HG02870 (cell line): ENCODE measurements around the gene LRRTM4.

Experiments used
- ATAC-seq: cut with Tn5 transposase; IDR thresholded peaks from one replicate; pipeline ENCODE4 v1.9.1; 2021; ENCODE audit warnings: mild to moderate bottlenecking, moderate library complexity; ENCODE audit not compliant: unreplicated experiment

Gene LRRTM4

GRCh38 chr2:77521931-77522470, at the start of gene LRRTM4:
LRRTM4 (minus strand) TSS chr2:77522376.
- ATAC-seq, result no peak

GRCh38 chr2:77571545-77571944, 49.4 kb upstream of the LRRTM4 start:
- no peak for ATAC-seq

GRCh38 chr2:77567723-77568122, 45.5 kb upstream of the LRRTM4 start:
- ATAC-seq, result no peak

GRCh38 chr2:77566582-77566981, 44.4 kb upstream of the LRRTM4 start:
- ATAC-seq, result no peak

- ATAC-seq, result no peak
These were observed 44.0 kb upstream of the LRRTM4 start for GRCh38 chr2:77566131-77566530.

- no peak for ATAC-seq
These were observed 30.8 kb upstream of the LRRTM4 start for GRCh38 chr2:77552956-77553355.

- no peak for ATAC-seq
These were observed 15.9 kb upstream of the LRRTM4 start for GRCh38 chr2:77538031-77538430.

GRCh38 chr2:77522888-77523287, 712 bp upstream of the LRRTM4 start:
- no peak for ATAC-seq

- ATAC-seq, result no peak
These were observed 656 bp downstream of the LRRTM4 start for GRCh38 chr2:77521548-77521891.

GRCh38 chr2:77520641-77521547, 1.3 kb downstream of the LRRTM4 start:
- no peak for ATAC-seq

GRCh38 chr2:77519888-77520506, 2.2 kb downstream of the LRRTM4 start:
- no peak for ATAC-seq

GRCh38 chr2:77519164-77519887, 2.9 kb downstream of the LRRTM4 start:
- no peak for ATAC-seq

- no peak for ATAC-seq
These were observed 3.9 kb downstream of the LRRTM4 start for GRCh38 chr2:77518311-77518710.

- ATAC-seq, result no peak
These were observed 9.0 kb downstream of the LRRTM4 start for GRCh38 chr2:77513191-77513590.

- ATAC-seq, result no peak
These were observed 9.7 kb downstream of the LRRTM4 start for GRCh38 chr2:77512507-77512906.

GRCh38 chr2:77508511-77508910, 13.7 kb downstream of the LRRTM4 start:
- ATAC-seq, result no peak

- no peak for ATAC-seq
These were observed 14.5 kb downstream of the LRRTM4 start for GRCh38 chr2:77507657-77508056.

- no peak for ATAC-seq
These were observed 34.0 kb downstream of the LRRTM4 start for GRCh38 chr2:77488141-77488540.

GRCh38 chr2:77487074-77487803, 34.9 kb downstream of the LRRTM4 start:
- ATAC-seq, result no peak

- ATAC-seq, result no peak
These were observed 38.1 kb downstream of the LRRTM4 start for GRCh38 chr2:77484026-77484425.

GRCh38 chr2:77479895-77480294, 42.3 kb downstream of the LRRTM4 start:
- no peak for ATAC-seq
